Natural killer cell treated with Interleukin-12 subunit alpha and Interleukin-12 subunit beta and Interleukin-15 and Interleukin-18, amount 100 ng/mL, for 72 hours (primary cell): ENCODE results near the gene C11orf91. TPM values are rescaled to one million over a fixed set of nuclear protein-coding genes. Genes with fewer than 3 reads are reported as not detected.

Experiments
- ATAC-seq, 2 donors: fragments of 150-1000 bp; cut with Tn5 transposase in 1 of 2; sonication (Bioruptor Pico), chemical (Tn5 transposase) in 1 of 2; 2 replicates each; pipeline ENCODE4 v1.10.0; 2021
- DNase-seq: peaks from one replicate; pipeline ENCODE4 v3.0.0; 2022; ENCODE audit warnings: low spot score
- H3K27ac Mint-ChIP-seq, 2 donors: 1 replicate in 1 of 2; 2 replicates in 1 of 2; pipeline ENCODE4 v1.8.0; 2022; ENCODE audit warnings: mixed read lengths in 2 of 2, mild to moderate bottlenecking in 1 of 2, moderate library complexity in 1 of 2
- H3K27me3 Mint-ChIP-seq, 2 donors: 1 replicate in 1 of 2; 2 replicates in 1 of 2; pipeline ENCODE4 v1.8.0; 2022; ENCODE audit warnings: mixed read lengths in 2 of 2
- H3K36me3 Mint-ChIP-seq: one replicate; pipeline ENCODE4 v1.8.0; 2022; ENCODE audit warnings: mixed read lengths
- H3K4me1 Mint-ChIP-seq, 2 donors: 1 replicate in 1 of 2; 2 replicates in 1 of 2; pipeline ENCODE4 v1.8.0; 2022; ENCODE audit warnings: low read depth in 2 of 2, mixed read lengths in 2 of 2, mild to moderate bottlenecking in 1 of 2
- H3K4me3 Mint-ChIP-seq: one replicate; pipeline ENCODE4 v1.8.0; 2022; ENCODE audit warnings: mixed read lengths
- H3K9me3 Mint-ChIP-seq: 2 replicates; pipeline ENCODE4 v1.8.0; 2022; ENCODE audit warnings: mixed read lengths
- total RNA-seq, 2 donors: library from RNA; stranded (reverse); gene quantifications; one replicate each; pipeline ENCODE4 v1.2.3, GENCODE V29; 2022

C11orf91 gene
- total RNA-seq, 2 donors from 2014 or later: not detected

DNA sequence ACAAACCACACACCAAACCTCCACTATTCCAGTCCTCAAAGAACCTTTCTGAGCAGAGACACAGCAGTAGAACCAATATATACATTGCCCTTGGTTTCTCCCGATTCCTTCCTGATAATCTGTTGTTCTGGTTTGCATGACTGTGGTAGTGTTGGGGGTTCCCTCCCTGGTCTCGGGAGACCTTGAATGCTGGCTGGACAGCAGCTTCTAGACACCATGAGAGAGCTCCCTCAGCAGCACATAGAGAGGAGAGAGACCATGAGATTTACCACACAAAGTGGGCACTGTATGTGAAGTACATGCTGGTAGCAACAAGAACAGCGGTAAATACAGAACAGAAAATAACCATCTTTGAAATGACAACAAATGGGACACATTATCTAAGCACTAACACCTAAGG is 2.6 kb downstream of the C11orf91 start:
- DNase-seq (no peak), ATAC-seq (no peak)
- H3K36me3 Mint-ChIP-seq: no peaks in the 10 kb centered on the region
- no peak overlapping the region for H3K27ac Mint-ChIP-seq
- no peaks in the 10 kb centered on the region for H3K9me3 Mint-ChIP-seq
- H3K4me3 Mint-ChIP-seq: no peak overlapping the region
- peaks cover 15 to 16% of the 10 kb centered on the region in 2 donors for H3K4me1 Mint-ChIP-seq
- peaks cover 34 to 40% of the 10 kb centered on the region in 2 donors for H3K27me3 Mint-ChIP-seq

DNA sequence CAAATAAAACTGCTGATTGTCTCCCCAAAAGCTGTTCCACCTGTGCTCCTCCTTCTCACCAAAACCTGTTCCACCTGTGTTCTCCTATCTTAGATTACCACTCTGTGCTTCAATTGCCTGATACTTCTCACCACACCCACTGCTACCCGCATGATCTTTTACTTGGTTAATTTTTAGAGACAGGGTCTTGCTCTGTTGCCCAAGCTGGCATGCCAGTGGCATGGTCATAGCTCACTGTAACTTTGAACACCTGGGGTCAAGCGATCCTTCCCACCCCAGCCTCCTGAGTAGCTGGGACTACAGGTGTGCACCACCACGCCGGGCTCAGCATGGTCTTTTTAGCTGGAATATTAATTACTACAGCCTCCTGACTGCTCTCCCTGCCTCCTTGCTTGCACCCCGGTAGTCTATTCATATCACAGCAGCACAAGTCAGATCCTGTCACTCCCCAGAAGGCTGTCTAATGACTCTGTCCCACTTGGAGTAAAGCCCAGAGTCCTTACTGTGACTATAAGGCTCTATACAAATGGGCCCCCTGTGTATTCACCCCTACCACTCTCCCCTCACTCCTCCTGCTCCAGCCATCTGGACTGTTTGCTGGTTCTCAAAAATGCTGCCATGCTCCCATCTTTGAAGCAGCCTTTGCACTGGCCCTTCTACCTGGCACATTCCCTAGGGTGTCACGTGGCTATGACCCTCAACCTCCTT is 3.5 kb downstream of the C11orf91 start:
- ATAC-seq: no peak
- peaks cover 35 to 40% of the 10 kb centered on the region in 2 donors for H3K27me3 Mint-ChIP-seq
- no peak overlapping the region for H3K4me3 Mint-ChIP-seq
- peaks cover 15 to 16% of the 10 kb centered on the region in 2 donors for H3K4me1 Mint-ChIP-seq
- DNase-seq: no peak
- no peak overlapping the region for H3K27ac Mint-ChIP-seq
- no peaks in the 10 kb centered on the region for H3K9me3 Mint-ChIP-seq
- no peaks in the 10 kb centered on the region for H3K36me3 Mint-ChIP-seq

GRCh38 chr11:33696411-33696810 is 4.2 kb downstream of the C11orf91 start:
- Mint-ChIP-seq H3K27me3 (peaks cover 35 to 40% of the 10 kb centered on the region in 2 donors), H3K36me3 (no peaks in the 10 kb centered on the region)

GRCh38 chr11:33695051-33695566 is 5.5 kb downstream of the C11orf91 start:
- DNase-seq: no peak
- Mint-ChIP-seq H3K36me3 (no peaks in the 10 kb centered on the region), H3K27ac (no peak overlapping the region), H3K4me3 (no peak overlapping the region), H3K9me3 (no peaks in the 10 kb centered on the region), H3K4me1 (peaks cover 4 to 8% of the 10 kb centered on the region in 2 donors), H3K27me3 (peaks cover 35 to 40% of the 10 kb centered on the region in 2 donors)
- ATAC-seq: no peak

More at GRCh38 chr11:33696411-33696810, 4.2 kb downstream of the C11orf91 start:
- ATAC-seq: no peak
- DNase-seq: no peak
- H3K4me1 Mint-ChIP-seq: peaks cover 12 to 14% of the 10 kb centered on the region in 2 donors
- no peak overlapping the region for H3K27ac Mint-ChIP-seq
- H3K9me3 Mint-ChIP-seq: no peaks in the 10 kb centered on the region
- H3K4me3 Mint-ChIP-seq: no peak overlapping the region

DNA sequence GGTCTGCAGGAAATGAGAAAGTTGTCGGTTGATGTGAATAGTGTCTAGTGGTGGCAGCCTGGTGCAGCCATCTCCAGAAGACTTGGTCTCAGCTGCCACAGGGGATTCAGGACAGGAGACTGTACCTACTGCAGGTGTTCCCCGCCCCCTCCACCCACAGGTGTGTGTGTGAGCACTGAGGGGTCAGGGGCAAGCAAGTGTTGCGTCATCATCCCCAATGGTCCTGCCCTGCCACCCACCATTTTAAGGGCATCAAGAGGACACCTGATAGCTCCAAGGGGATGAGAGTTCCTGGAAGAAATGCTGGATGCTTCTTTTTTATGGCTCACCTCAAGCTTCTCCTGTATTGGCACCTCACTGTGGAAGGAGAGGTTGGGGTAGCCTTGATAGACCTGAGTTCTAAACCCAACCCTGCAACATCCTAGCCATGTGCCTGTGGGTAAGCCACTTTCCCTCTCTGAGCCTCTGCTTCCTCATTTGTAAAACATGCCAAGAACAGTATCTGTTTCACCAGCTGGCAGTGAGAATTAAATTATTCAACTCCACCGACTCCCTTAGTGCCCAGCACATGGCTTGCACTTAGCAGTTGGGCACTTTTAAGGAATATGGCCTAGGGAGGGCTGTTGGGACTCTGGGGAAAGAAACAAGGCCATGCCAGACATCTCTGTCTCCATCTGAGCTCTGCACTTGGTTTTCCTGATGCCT is 6.1 kb downstream of the C11orf91 start:
- H3K4me1 Mint-ChIP-seq: peaks cover 0 to 3% of the 10 kb centered on the region in 2 donors
- no peak for ATAC-seq
- peaks cover 34 to 35% of the 10 kb centered on the region in 2 donors for H3K27me3 Mint-ChIP-seq
- H3K27ac Mint-ChIP-seq: no peak overlapping the region
- no peaks in the 10 kb centered on the region for H3K36me3 Mint-ChIP-seq
- DNase-seq: no peak
- H3K9me3 Mint-ChIP-seq: no peaks in the 10 kb centered on the region
- H3K4me3 Mint-ChIP-seq: no peak overlapping the region

DNA sequence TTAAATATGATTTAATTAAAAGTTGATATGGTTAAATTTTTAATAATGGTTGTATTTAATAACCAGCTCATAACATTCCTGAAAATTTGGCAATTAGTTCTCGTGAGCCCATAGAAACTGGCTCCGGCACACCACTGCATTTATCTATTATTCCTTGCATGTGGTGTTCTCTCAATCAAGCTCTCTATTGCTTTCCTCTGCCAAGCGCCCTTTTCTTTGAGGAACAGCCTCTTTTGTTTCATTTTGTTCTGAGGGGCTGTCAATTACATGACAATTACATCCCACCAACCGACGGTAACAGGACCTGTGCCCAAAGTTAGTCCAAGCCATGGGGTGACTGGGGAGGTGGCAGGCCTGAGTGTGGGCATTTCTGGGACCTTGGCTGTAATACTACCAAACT is 8.1 kb downstream of the C11orf91 start:
- Mint-ChIP-seq H3K9me3 (no peaks in the 10 kb centered on the region), H3K4me1 (peaks cover 0 to 3% of the 10 kb centered on the region in 2 donors), H3K27me3 (peaks cover 24 to 26% of the 10 kb centered on the region in 2 donors), H3K27ac (no peak overlapping the region), H3K4me3 (no peak overlapping the region), H3K36me3 (no peaks in the 10 kb centered on the region)
- ATAC-seq (no peak), DNase-seq (no peak)

- H3K4me1 Mint-ChIP-seq: peaks cover 0 to 3% of the 10 kb centered on the region in 2 donors
- DNase-seq (no peak), ATAC-seq (no peak)
- no peaks in the 10 kb centered on the region for H3K36me3 Mint-ChIP-seq
- H3K4me3 Mint-ChIP-seq: no peak overlapping the region
- H3K27ac Mint-ChIP-seq: no peak overlapping the region
- H3K27me3 Mint-ChIP-seq: peaks cover 20 to 21% of the 10 kb centered on the region in 2 donors
- no peaks in the 10 kb centered on the region for H3K9me3 Mint-ChIP-seq
Observed at GRCh38 chr11:33692013-33692504, 8.6 kb downstream of the C11orf91 start.

DNA sequence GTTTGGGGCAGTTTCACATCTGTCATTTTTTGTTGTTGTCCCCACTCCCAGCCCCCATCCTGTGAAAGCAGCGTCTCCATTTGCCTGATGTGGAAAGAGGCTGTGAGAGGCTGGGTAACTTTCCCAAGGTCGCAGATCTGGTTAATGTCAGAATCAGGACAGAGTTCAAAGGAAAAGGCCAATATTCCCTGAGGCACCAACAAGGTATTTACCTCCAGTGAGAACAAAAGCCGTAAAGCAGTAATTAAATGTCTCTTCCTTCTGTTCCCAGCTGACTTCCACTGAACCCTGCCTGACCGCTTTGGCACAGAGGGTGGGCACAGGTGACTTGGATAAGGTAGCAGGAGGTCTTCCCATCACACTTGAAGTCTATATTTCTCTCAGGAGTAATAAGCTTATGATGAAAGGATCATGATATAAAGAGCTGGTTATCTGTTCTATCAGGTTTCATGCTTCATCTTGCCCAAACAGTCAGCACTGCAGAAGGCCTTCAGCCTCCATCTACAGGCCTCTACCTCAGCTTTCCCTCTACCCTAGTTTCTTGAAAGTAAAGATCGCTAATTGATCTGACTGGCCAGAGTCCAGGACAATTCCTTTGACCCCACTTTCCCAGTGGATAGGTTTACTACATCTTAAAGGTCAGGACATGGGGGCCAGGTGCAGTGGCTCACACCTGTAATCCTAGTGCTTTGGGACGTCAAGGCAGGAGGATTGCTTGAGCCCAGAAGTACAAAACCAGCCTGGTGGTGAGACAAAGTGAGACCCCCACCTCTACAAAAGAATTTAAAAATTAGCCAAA is 9.4 kb downstream of the C11orf91 start:
- H3K4me1 Mint-ChIP-seq: peaks cover 0 to 1% of the 10 kb centered on the region in 2 donors
- no peak overlapping the region for H3K27ac Mint-ChIP-seq
- no peaks in the 10 kb centered on the region for H3K9me3 Mint-ChIP-seq
- peaks cover 12 to 13% of the 10 kb centered on the region in 2 donors for H3K27me3 Mint-ChIP-seq
- DNase-seq (no peak), ATAC-seq (no peak)
- H3K4me3 Mint-ChIP-seq: no peak overlapping the region
- no peaks in the 10 kb centered on the region for H3K36me3 Mint-ChIP-seq

GRCh38 chr11:33690290-33691065 is 10.1 kb downstream of the C11orf91 start:
- peaks cover 7 to 8% of the 10 kb centered on the region in 2 donors for H3K27me3 Mint-ChIP-seq
- H3K36me3 Mint-ChIP-seq: no peaks in the 10 kb centered on the region
- ATAC-seq (no peak), DNase-seq (no peak)
- no peaks in the 10 kb centered on the region for H3K4me1 Mint-ChIP-seq
- no peaks in the 10 kb centered on the region for H3K9me3 Mint-ChIP-seq
- H3K27ac Mint-ChIP-seq: no peak overlapping the region
- H3K4me3 Mint-ChIP-seq: no peak overlapping the region

DNA sequence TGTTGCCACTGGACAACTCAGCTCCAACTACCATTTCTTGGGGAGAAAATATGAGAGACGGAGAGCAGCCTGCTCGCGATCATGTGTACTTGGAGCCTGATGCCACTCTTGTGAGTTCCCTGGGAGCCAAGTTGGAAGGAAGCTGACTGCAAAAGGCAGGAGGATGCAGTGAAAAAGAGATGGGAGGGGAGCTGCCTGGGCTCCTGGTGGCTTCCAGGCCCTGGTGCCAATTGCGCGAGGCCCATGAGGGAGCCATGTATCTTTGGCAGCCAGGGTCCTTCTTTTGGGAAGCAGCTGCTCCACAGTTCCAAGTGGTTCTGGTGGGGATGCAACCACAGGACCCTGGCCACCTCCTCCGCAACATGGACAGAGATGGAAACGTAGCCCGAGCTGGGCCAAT is 11.1 kb downstream of the C11orf91 start:
- DNase-seq: no peak
- H3K27ac Mint-ChIP-seq: no peak overlapping the region

DNA sequence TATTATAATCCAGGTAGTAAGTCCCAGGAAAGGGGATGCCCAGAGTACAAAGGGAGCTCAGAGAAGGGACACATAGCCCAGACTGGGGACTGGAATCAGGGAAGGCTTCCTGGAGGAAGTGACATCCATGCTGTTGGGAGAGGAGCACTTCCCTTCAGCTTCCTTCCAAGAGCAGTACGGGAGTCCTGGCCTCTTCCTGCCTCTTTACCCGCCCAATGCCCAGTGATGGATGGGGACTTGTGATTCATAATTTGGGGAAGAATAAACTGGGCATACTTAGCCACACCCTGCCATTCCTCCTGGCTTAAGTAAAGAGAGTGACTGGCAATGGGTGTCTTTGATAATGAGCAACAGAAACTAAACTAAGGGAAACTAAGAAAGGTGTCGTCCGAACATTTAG is 11.5 kb downstream of the C11orf91 start:
- H3K36me3 Mint-ChIP-seq: no peaks in the 10 kb centered on the region
- no peak for ATAC-seq
- H3K27me3 Mint-ChIP-seq: peaks cover 9 to 14% of the 10 kb centered on the region in 2 donors
- no peak for DNase-seq
- H3K4me3 Mint-ChIP-seq: no peak overlapping the region
- H3K4me1 Mint-ChIP-seq: no peaks in the 10 kb centered on the region
- no peaks in the 10 kb centered on the region for H3K9me3 Mint-ChIP-seq
- H3K27ac Mint-ChIP-seq: no peak overlapping the region

More for the DNA sequence above, 11.1 kb downstream of the C11orf91 start:
- ATAC-seq: no peak
- H3K27me3 Mint-ChIP-seq: peaks cover 6 to 10% of the 10 kb centered on the region in 2 donors
- no peak overlapping the region for H3K4me3 Mint-ChIP-seq
- no peaks in the 10 kb centered on the region for H3K4me1 Mint-ChIP-seq
- no peaks in the 10 kb centered on the region for H3K36me3 Mint-ChIP-seq
- no peaks in the 10 kb centered on the region for H3K9me3 Mint-ChIP-seq

DNA sequence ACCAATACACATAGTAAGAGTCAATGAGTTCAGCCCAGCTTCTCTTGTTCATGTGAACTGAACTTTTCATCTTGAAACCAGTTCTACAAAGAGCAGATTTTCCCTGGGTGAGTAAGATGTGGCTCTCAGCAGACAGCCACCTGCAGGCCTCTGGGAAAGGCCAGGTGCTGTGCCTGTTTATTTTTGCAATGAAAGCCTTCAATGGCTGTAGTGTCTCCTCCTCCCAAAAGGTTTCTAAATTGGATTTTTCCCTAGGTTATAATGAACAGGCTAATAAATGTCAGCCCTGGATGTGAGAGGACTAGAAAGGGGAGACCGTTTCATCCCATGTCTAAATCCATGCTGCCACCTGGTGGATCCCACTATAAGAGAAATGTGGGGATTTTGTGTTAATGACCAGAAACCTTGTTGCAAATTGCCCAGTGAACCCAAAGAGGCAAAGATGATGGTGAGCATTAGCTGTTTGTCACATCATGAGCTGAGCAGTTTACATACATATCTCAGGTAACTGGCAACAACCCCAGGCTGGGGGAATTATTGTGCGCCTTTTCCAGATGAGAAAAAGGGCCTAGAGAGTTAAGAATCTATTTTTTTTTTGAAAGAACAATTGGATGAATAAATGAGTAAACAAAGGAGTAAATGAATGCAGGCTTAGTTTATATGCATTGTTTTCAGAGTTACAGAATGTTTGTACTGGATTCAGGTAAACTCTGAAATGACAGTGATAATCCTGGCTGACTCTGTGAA is 12.7 kb downstream of the C11orf91 start:
- DNase-seq: no peak
- Mint-ChIP-seq H3K27me3 (peaks cover 11 to 17% of the 10 kb centered on the region in 2 donors), H3K4me1 (no peaks in the 10 kb centered on the region), H3K36me3 (no peaks in the 10 kb centered on the region), H3K4me3 (no peak overlapping the region), H3K9me3 (no peaks in the 10 kb centered on the region), H3K27ac (no peak overlapping the region)
- no peak for ATAC-seq
